ENCODE measurements around the gene SLC7A1. TPM values are rescaled to one million over a fixed set of nuclear protein-coding genes. Genes with fewer than 3 reads are reported as not detected.

Gene SLC7A1
- total RNA-seq, 1 experiment from 2014 or later: 84.5 TPM

- H3K27me3 Mint-ChIP-seq (ENCODE audit: low read depth): no peaks in the 10 kb centered on the region
- H3K4me3 Mint-ChIP-seq: no peak overlapping the region
- H3K9me3 Mint-ChIP-seq: no peaks in the 10 kb centered on the region
- ATAC-seq: no peak
- POLR2A ChIA-PET: no interaction called here
- no peak for TF ChIP-seq ZBTB43 (CRISPR knock-in tag; IDR thresholded peaks at IDR 0.05)
- TF ChIP-seq ZNF671 (CRISPR knock-in tag; IDR thresholded peaks at IDR 0.05): no peak
- no peak for TF ChIP-seq HMGA2 (CRISPR knock-in tag; IDR thresholded peaks at IDR 0.05)
- no peak for TF ChIP-seq ETV6 (CRISPR knock-in tag; IDR thresholded peaks at IDR 0.05)
- TF ChIP-seq, protein P1, sequence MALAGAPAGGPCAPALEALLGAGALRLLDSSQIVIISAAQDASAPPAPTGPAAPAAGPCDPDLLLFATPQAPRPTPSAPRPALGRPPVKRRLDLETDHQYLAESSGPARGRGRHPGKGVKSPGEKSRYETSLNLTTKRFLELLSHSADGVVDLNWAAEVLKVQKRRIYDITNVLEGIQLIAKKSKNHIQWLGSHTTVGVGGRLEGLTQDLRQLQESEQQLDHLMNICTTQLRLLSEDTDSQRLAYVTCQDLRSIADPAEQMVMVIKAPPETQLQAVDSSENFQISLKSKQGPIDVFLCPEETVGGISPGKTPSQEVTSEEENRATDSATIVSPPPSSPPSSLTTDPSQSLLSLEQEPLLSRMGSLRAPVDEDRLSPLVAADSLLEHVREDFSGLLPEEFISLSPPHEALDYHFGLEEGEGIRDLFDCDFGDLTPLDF (CRISPR knock-in tag; IDR thresholded peaks at IDR 0.05): no peak
- no peak for TF ChIP-seq ATF2 (CRISPR knock-in tag; IDR thresholded peaks at IDR 0.05; ENCODE audit: borderline replicate concordance, low read depth)
- TF ChIP-seq, protein P2, sequence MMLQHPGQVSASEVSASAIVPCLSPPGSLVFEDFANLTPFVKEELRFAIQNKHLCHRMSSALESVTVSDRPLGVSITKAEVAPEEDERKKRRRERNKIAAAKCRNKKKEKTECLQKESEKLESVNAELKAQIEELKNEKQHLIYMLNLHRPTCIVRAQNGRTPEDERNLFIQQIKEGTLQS (CRISPR knock-in tag; conservative IDR thresholded peaks at IDR 0.05): no peak
- no peak for TF ChIP-seq CREB1 (CRISPR knock-in tag; IDR thresholded peaks at IDR 0.05)
- TF ChIP-seq GTF2I (CRISPR knock-in tag; conservative IDR thresholded peaks at IDR 0.05): no peak
- no peak for TF ChIP-seq ATF1 (CRISPR knock-in tag; IDR thresholded peaks at IDR 0.05)
- TF ChIP-seq OVOL2 (CRISPR knock-in tag; IDR thresholded peaks at IDR 0.05; ENCODE audit: borderline replicate concordance): no peak
- TF ChIP-seq, protein P3, sequence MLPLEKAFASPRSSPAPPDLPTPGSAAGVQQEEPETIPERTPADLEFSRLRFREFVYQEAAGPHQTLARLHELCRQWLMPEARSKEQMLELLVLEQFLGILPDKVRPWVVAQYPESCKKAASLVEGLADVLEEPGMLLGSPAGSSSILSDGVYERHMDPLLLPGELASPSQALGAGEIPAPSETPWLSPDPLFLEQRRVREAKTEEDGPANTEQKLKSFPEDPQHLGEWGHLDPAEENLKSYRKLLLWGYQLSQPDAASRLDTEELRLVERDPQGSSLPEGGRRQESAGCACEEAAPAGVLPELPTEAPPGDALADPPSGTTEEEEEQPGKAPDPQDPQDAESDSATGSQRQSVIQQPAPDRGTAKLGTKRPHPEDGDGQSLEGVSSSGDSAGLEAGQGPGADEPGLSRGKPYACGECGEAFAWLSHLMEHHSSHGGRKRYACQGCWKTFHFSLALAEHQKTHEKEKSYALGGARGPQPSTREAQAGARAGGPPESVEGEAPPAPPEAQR (CRISPR knock-in tag; IDR thresholded peaks at IDR 0.05): no peak
- TF ChIP-seq ERG (CRISPR knock-in tag; IDR thresholded peaks at IDR 0.05): no peak
- TF ChIP-seq EMX1 (CRISPR knock-in tag; IDR thresholded peaks at IDR 0.05): no peak
- no peak for TF ChIP-seq TP53 (CRISPR knock-in tag; IDR thresholded peaks at IDR 0.05)
- TF ChIP-seq AR (CRISPR knock-in tag; IDR thresholded peaks at IDR 0.05): no peak
- TF ChIP-seq ZNF121 (CRISPR knock-in tag; IDR thresholded peaks at IDR 0.05): no peak
- TF ChIP-seq RELA (CRISPR knock-in tag; IDR thresholded peaks at IDR 0.05; ENCODE audit: borderline replicate concordance): no peak
- DNase-seq (ENCODE audit: low spot score): no peak
- peaks cover 59% of the 10 kb centered on the region for H3K36me3 Mint-ChIP-seq
- CTCF ChIA-PET: no interaction called here
- H3K27ac Mint-ChIP-seq: no peak overlapping the region
- H3K4me1 Mint-ChIP-seq: no peaks in the 10 kb centered on the region
Observed at GRCh38 chr13:29530901-29531300, 64.6 kb downstream of the SLC7A1 start.

Measured in WTC11 (cell line).